Astrocyte (in vitro differentiated cells and primary cell): Measurements from ENCODE around the gene SNX11.

Source experiments
- EZH2 ChIP-seq: IDR thresholded peaks from 2 replicates; pipeline ENCODE4 v1.6.1; 2012; ENCODE audit warnings: mild to moderate bottlenecking, low read length, inconsistent platforms; ENCODE audit not compliant: insufficient read depth
- TF ChIP-seq, protein P1 (sequence below): IDR thresholded peaks from 2 replicates; pipeline ENCODE4 v1.5.1; 2011; ENCODE audit warnings: low read depth, mild to moderate bottlenecking, inconsistent platforms, low read length, moderate library complexity; ENCODE audit not compliant: insufficient read depth

DNA sequence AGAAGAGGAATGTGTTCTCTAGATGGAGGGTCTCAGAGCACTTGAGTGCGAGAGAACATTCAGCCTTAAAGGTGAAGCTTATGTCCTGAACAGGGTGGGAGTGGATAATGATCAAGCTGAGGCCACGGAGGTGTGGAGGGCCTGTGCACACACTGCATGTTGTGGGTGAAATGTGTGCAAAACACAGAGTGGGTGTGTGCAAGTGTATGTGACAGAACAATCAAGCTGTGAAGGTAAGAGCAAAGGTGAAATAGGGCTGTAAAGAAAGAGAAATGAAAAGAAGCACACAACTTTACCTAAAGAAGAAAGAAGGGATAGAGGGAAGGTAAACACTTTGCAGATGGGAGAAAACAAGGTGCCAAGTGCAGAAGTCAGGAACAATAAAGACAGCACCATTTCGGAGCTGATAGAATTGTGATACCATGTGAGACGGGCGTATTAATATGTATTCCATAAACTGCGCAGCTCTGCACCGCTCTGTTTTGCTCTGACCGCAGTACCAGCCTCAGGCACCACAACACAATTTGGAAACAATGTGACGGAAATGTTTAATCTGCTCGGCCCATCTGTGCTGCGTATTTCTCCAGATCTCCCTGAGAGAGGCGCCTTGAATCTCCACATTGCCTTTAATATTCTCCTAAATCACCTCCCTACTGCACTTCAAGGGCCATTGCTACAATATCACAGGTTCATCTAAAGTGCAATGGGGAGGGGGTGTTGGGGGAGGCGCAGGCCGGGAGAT is 40.6 kb downstream of the SNX11 start:
- TF ChIP-seq, protein P1, sequence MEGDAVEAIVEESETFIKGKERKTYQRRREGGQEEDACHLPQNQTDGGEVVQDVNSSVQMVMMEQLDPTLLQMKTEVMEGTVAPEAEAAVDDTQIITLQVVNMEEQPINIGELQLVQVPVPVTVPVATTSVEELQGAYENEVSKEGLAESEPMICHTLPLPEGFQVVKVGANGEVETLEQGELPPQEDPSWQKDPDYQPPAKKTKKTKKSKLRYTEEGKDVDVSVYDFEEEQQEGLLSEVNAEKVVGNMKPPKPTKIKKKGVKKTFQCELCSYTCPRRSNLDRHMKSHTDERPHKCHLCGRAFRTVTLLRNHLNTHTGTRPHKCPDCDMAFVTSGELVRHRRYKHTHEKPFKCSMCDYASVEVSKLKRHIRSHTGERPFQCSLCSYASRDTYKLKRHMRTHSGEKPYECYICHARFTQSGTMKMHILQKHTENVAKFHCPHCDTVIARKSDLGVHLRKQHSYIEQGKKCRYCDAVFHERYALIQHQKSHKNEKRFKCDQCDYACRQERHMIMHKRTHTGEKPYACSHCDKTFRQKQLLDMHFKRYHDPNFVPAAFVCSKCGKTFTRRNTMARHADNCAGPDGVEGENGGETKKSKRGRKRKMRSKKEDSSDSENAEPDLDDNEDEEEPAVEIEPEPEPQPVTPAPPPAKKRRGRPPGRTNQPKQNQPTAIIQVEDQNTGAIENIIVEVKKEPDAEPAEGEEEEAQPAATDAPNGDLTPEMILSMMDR: no peak
- TF ChIP-seq EZH2: no peak
